HG03025 (cell line): ENCODE data around the gene SPAG5.
A peak's percentile ranks its signal among the peaks of the same experiment; 100 is the strongest.

Source experiments
- ATAC-seq: cut with Tn5 transposase; IDR thresholded peaks from one replicate; pipeline ENCODE4 v1.9.1; 2021; ENCODE audit warnings: mild to moderate bottlenecking, moderate library complexity; ENCODE audit not compliant: unreplicated experiment, low FRiP score

SPAG5 gene

DNA sequence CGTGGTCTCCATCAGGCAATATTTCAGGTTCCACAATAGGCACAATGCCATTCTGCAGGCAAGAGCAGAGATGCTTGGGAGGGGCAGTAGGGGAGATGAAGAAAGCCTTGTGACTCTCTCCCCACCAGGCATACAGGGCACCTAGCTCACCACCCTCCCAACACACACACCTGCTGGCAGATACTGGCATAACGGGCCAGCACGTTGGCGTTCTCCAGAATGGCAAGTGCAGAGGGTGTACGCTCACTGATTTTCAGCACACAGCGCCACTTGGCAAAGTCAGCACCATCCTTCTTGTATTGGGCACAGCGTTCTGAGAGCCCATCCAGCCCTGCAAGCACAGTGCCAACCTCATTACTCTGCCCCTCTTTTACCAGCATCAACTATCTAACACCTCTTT, 24.3 kb downstream of the SPAG5 start:
- ATAC-seq = no peak

DNA sequence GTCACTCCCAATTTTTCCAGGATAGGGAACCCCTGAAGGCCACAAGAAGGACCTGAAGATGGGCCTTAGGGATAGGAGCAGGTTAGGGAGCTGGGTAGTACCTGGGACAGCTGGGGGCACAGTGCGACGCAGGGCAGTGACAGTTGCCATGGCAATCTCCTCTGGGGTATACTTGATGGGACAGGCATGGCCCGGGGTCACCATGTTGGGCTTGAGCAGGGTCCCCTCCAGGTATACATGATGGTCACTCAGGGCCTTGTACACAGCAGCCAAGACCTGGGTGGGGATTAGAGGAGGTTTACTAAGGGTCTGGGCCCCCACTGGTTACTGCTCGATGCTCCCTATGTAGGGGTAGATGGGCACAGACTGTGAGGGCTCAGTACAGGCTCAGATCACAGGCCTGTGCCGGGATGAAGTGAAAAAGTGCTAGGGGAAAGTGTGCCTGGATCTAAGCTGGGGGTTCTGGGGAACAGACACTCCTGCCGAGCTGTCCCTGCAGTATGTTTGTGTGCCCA, 24.8 kb downstream of the SPAG5 start:
- no peak for ATAC-seq

DNA sequence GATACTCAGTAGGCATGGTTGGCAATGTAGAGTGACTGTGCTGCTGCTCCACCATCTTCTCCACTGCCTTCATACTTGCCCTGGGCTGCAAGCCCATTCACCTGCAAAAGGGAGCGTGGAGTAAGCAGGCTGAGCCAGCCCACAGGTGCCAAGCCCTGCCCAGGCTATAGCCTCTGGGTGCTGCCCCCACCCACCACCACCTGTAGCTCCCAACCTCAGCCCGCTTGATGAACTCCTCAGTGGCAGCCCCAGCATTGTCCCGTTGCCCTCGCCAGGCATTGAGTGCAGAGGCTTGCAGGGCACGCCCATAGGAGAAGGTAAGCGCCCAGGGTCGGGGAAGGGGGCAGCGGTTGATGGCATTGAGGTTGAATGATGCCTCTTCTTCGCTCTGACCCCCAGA, 25.3 kb downstream of the SPAG5 start:
- no peak for ATAC-seq

DNA sequence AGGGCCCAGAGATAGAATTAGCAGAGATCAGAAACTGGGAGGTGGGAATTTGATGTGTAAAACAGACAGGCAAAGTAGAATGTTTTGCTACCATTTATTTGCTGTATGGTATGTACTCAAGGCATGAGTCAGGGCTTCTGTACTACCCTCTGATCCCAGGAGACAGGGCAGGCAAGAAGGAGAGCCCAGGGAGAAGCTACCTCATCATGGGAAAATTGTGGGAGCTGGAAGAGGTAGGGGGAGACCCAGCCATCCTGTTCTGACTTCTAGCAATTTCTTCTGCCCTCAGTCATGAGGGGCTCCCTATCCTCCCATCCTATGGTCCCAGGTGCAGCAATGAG, 25.8 kb downstream of the SPAG5 start:
- no peak for ATAC-seq

DNA sequence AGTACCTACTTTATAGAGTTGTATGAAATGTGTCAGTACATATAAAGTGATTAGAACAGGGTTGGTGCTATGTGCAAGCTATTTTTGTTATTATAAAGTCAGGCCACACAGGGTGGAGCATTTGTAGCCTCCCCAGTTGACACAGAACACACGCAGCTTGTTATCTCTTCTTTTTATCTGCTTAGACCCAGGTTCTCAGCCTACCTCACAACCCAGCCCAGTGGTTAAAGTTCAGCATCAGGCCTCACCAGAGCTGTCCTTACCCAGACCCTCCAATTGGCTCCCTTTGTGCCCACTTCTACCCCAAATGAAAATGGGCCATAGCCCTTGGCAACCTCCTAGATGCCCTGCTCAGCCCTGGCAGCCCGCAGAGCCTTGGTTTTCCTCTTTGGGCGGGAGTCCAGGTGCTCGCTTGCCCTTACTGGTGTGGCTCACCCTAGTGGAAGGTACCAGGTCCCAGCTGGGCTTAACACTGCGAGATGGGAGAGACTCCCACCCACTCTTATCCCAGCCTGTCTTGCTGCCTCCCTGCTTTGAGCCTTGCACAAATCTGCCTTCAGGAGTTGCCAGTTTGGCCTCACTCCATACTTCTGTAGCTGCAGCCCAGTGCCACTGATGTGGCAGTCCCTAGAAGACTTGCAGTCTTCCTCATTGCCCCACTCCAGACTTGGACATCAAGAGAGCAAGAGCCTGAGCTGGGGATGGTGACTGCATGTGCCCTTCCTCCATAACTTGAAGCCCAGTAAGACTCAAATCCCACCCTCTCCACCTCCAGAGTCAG, 26.4 kb downstream of the SPAG5 start:
- no peak for ATAC-seq

DNA sequence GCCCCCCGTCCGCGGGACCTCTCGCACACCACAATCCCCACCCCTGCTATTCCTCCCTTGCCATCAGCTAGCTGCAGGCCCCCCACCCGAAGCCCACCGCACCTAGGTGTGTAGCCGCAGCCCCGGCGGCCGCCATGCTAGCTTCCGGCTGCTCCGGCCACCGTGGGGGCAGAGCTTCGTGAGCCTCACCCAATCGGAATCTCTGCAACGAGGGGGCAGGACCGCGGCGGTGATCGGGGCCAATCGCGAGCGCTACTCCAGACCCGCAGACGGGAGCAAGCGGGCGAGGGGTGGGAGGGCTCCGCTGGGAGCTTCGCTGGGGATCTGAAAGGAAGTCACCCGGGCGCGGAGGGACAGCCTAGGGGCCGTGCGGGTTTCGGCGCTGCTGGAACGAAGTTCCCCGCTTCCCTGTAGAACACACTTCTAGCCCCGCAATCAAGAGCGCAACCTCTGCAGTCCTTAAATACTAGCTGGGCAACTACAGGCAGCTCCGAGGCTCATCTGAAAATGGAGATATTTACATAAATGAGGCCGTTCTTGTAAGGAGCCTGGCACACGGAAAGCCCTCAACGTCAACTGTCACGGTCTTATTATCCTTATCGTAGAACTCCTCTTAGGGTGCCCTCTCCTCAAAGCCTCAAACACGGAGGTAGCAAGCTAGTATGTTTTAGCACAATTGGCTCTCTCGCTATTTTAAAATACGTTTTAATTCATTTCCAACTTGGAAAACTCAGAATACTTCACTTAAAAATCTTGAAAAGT, 27.3 kb downstream of the SPAG5 start, which contains the start of gene PIGS:
Gene PIGS, minus strand, starts transcription at position 164 of the 762 bp plus-strand sequence. Its CDS starts 28 bp downstream, at position 136.
- ATAC-seq = peak; percentile 85

DNA sequence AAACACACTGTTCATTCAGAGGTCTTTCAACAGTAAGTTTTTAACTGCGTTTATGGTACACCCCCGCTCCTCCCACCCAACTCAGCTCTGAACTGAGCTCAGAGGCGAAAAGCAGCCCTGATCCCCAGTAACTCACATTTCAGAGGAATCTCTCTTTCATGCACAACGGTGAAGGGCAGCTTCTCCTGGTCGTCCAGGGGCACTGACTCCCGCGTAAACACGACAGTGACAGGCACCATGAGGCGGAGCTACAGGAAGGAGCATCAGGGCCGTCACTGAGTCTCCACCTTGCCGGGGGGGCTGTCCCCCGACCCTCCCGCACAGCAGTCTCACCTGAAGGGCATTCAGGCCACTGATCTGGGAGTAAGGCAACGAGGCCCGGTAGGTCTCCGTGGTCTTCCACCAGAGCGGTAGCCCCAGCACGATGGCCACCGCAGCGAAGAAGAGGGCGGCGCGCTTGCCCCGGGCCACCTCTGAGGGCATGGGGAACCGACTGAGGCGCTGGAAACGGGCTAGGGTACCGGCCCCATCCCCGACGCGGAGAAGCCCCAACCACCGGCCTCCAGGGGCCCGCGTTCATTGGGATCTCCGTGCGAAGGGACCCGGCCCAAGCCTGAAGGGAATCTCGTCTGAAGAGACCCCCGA, 28.0 kb downstream of the SPAG5 start:
- peak; percentile 25 for ATAC-seq

DNA sequence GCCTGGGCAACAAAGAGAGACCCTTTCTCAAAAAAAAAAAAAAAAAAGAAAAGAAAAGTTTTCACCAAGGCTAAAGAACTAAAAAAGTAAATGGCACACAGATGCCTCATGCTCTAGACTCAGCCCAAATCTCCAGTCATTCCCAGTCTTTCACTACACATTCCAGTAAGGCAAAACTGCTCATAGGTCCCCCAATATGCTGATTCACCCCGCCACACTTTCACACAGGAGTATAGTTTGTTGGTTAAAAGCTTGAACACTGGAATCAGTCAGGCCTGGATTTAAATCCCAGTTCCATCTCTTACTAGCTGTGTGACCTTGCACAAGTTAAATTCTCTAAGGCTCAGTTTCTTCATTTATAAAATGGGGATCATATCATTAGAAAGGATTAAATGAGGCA, 29.4 kb downstream of the SPAG5 start:
- no peak for ATAC-seq

DNA sequence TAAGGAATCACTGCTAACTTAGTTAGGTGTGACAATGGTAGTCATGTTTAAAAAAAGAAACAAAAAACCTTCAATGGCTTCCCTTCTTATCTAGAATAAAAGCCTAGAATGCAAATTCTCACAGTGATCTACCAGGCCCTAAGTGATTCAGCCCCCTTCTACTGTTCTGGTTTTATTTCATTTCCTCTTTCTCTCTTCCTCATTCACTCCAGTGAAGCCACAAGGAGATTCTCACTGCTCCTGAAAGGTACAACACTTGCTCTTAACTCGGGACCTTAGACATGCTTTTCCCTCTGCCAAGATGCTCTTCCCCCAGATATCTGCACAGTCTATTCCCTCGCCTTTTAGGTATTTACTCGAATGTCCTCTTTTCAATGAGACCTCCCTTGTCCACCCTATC, 31.2 kb downstream of the SPAG5 start:
- no peak for ATAC-seq

DNA sequence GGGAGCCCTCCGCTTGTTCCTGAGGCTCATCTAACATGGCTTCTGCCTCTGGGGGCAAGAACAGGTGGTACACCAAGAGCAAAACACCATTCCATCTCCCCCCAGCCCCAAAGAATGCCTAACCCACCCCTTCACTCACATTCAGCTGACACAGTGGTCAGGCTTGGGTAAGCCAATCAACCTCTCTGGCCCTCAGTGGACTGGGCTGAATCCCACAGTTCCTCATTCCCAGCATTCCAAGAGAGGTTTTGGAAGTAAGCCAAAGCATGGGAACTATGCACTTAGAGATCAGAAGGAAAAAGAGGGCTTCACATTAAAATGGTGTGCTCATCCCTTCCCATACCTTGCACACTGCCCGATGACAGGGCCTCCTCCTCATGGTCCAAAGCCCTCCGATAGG, 35.4 kb downstream of the SPAG5 start:
- no peak for ATAC-seq

DNA sequence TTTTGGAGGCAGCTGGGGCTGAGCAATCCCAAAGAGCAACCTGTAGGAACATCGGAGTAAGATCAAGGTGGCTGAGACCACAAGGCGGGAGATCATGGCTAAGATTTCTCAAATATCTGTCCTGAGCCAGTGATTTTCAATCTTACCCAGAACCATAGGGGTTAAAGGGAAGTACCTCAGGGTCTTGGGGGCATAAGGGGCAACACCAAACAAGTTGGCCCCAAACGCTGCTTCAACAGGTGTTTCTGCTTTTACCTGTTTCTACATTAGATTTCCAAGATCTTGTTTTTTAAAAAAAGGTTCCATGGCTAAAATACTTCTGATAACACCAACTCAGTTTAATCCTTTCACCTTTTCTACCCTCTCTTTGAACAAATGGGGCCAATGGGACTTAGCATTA, 43.8 kb downstream of the SPAG5 start:
- no peak for ATAC-seq

DNA sequence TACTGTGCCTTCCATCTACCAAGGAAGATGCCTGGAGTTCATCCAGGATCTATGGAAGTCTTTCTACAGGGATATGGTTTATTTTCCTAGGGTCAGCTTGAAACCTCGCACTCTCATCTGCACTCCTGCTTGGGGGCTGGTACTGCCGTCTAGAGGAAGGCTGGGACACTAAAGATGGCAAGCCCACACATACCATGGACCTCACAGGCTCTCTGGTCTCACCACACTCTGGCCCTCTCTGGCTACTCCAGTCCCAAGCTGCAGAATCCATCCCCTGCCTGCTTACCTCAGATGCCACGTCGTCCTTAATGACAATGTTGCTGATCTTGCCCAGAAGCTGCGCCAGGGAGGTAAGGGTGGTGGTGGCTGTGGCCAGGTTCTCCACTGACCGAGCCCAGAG, 44.3 kb downstream of the SPAG5 start:
- ATAC-seq = no peak

DNA sequence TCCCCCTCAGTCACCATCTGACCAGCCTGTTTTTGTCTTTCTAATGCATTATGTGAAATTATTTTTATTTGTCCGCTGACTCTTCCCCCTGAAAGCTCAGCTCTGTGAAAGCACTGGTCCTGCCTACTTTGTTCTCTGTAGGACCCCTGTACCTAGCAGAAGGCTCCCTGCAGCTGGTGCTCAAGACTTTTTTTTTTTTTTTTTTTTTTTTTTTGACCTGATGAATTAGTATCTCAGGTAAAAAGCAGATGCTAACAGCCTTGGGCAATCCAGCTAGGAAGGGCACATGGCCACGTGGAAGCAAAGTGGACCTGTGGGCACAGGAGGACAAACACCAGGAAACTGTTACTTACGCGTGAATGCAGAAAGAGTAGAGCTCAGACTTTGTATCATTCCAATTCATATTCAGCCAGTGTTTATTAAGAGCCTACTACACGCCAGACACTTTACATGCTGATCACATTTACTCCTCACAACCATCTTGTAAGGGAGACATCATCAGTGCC, 45.8 kb downstream of the SPAG5 start:
- ATAC-seq = no peak

DNA sequence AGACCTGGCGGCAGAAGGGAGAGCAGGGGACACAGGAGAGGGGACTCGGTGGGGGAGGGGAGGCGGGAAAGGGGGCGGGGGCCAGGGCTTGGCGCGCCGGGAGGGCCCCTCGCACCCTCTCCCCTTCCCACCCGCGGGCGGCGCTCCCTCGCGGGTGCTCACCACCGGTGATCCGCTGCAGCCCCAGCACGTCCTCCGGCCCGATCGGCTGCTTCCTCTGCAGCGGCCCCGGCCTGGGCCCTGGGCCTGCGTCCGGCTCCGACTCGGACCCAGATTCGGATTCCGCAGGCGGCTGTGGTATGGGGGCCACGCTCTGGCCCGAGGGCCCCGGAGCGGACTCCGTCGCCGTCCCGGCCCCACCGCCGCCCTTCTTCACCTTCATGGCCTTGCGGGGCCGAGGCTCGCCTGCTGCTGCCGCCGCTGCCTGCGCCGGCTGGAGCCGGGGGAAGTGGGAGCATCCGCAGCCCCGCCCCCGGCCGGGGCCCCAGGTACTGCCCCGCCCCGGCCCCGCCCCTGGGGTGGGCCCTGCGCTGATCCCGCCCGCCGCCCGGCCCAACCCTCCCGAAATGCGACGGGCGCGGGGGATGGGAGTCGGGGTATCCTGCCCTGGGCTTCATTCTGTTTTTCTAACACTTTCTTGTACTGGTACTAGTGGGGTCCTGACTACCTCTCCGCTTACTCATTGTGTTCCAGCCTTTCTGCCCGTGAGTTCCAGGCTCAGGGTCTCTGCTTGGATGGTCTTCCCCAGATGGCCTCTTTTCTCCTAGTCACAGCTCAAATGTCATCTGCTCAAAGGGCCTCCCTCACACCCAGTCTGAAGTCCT, 46.4 kb downstream of the SPAG5 start, which contains the start of gene UNC119:
Gene UNC119, minus strand, starts transcription at position 449 of the 824 bp plus-strand sequence. Its CDS starts 67 bp downstream, at position 382.
- no peak for ATAC-seq

DNA sequence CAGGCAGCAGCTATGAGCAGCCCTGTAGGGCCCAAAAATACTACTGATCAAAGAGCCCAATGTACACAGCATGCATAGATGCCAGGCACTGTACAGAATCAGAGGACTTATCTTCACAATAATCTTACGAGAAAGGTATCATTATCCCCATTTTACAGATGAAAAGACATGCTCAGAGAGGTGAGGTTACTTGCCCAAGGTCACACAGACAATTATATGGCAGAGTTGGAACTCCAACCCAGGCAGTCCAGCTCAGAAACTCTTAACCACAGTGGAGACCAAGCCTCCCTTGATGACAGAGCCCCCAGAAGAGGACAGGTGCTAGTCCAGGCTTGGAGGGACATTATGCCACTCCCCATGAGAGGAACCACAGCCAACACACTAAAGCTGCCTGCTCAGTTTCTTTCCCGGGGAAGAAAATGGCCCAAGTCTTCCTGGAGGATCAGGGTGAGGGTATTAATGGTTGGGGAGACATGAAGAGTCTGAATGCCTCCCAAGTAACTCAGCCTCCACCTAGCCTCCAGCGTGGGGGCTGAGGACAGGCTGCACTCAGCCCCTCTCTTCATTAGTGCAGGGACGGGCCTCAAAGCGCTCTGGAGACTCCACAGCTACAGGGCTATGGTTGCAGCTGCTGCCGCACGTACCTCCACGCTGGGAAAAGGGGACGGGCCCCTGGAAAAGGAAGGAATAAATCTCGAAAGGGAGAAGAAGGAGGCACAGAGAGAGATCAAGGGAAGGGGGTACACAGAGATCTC, 47.2 kb downstream of the SPAG5 start:
- ATAC-seq = no peak

DNA sequence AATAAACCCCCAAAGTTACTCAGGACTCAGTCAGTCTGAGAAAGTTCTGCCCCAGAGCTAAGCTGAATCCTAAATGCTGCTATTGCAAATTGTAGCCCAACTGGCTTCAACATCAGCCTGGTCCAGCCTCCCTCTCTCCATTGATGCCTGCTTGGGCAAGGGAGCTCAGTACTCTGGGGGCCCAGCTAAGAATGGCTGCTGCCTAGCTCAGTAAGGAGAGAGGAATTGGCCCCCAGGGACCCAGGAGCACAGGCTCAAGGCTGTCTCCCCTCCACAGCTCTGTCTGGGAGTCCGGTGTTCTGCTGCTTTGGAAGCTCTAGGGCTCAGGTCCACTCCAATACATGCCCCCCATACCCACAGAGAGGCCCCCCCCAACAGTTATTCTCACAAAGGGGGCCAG, 48.0 kb downstream of the SPAG5 start:
- ATAC-seq = no peak

DNA sequence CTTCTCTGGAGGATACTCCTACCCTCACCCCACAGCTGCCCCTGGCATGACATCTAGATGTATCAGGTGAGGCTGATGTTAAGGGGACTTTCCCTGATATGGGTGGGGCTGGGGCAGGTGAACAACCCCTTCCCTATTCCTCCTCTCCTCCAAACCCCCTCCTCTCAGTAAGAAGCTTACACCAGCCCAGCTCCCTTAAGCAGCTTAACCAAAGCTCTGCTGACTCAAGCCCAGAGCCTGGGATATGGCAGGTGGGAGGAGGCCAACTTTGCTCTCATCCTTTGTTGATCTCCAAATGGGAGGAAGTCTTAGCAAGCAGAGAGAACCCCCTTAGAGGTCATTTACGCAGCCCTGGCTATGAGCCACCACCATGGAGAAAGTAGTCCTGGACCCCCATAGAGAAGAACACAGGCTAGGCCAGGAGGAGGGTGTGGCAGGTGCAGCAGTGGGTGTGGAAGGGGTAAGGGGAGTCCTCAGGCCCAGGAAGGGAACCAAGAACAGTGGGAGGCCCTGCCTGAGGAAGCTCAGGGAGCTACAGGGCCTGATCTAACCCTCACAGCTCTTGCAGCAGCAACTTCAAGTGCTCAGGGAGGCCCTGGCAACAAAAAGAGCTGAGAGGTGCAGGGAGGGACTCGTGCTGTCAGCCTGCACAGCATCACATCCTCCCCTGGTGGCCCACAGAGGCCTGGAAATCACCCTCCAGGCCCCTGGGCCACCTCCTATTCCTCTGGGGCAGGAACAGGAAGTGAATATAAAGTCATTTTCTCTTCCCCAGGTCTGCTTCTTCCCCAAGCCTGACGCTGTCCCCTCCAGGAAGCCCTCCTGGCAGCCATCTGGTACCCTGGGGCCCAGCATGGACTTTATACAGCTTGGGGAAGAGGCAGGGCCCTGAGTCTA, 49.3 kb downstream of the SPAG5 start:
- ATAC-seq = no peak

DNA sequence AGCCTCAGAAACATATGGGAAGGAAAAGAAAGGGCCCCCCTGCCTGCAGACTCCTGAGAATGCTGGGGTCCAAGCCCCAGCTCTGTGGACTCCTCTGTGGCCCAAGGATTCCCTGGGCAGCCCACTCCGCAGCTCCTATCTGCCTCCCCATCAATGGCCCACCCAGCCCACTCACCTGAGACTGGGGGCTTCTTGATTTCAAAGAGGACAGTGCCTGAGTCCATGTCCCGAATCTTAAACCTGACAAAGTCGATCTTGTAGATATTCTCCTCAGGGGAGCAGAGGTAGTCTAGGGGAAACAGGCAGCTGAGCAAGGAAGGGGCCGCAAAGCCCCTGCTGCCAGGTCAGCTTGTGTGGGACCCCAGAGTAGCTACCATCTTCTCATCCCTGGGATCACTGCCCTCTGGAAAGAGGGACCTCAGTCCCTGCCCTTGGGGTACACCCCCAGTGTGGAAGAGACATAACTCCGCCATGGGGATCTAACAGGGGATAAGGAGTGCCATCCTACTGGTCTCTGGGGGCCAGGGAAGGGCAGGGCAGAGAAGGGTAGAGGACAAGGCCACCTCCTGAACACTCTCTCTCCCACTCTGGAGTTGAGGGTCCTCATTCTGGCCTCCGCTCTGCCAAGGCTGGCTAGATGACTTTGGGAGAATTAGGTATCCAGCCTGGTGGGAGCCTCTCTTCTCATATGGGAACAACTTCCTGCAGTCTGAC, 50.3 kb downstream of the SPAG5 start:
- ATAC-seq = no peak
